ENCODE data around the gene LCP1.

The LCP1 gene

DNA sequence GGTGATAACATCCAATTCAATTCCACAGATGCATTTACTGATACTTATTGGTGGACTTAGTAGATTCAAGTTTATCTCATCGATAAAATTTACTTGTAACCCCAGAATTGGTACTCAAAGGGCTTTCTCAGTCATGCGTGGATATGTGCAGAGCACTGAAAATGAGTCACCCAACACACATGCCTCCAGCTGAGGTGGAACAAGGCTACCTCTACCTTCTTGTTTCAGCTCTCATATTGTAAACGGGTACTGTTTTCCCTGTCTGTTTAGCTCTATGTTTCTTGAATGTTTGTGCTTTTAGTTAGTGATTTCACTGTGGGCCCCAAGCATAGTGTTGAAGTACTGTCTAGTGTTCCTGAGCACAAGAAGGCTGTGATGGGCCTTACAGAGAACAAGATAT, 31.3 kb upstream of the LCP1 start:
- no peak overlapping the region for H3K27ac ChIP-seq (ENCODE audit: extremely low read depth, low read depth, low read length)
- POLR2A ChIA-PET: no interaction called here
- H3K4me1 ChIP-seq (ENCODE audit: control insufficient read depth, insufficient read depth, low read length): no peaks in the 10 kb centered on the region
- no peak overlapping the region for H3K4me3 ChIP-seq (ENCODE audit: low read depth, low read length)
- H3K9me3 ChIP-seq (ENCODE audit: control insufficient read depth, insufficient read depth, low read depth, low read length): no peaks in the 10 kb centered on the region
- CTCF ChIA-PET: no interaction called here
- no peaks in the 10 kb centered on the region for H3K36me3 ChIP-seq (ENCODE audit: control insufficient read depth in 2 of 2, insufficient read depth in 1 of 2, low read length in 2 of 2)
- TF ChIP-seq, protein P1, sequence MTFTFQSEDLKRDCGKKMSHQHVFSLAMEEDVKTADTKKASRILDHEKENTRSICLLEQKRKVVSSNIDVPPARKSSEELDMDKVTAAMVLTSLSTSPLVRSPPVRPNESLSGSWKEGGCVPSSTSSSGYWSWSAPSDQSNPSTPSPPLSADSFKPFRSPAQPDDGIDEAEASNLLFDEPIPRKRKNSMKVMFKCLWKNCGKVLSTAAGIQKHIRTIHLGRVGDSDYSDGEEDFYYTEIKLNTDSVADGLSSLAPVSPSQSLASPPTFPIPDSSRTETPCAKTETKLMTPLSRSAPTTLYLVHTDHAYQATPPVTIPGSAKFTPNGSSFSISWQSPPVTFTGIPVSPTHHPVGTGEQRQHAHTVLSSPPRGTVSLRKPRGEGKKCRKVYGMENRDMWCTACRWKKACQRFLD (tag by site-specific recombination; IDR thresholded peaks at IDR 0.05): no peak
- TF ChIP-seq ZNF600 (tag by site-specific recombination; IDR thresholded peaks at IDR 0.05) (0 out of 2 replicates have a peak, but pooled peaks have one; percentile 34), ZNF335 (tag by site-specific recombination; conservative IDR thresholded peaks at IDR 0.05) (no peak), ZNF16 (tag by site-specific recombination; IDR thresholded peaks at IDR 0.05; ENCODE audit: low read depth) (no peak)

DNA sequence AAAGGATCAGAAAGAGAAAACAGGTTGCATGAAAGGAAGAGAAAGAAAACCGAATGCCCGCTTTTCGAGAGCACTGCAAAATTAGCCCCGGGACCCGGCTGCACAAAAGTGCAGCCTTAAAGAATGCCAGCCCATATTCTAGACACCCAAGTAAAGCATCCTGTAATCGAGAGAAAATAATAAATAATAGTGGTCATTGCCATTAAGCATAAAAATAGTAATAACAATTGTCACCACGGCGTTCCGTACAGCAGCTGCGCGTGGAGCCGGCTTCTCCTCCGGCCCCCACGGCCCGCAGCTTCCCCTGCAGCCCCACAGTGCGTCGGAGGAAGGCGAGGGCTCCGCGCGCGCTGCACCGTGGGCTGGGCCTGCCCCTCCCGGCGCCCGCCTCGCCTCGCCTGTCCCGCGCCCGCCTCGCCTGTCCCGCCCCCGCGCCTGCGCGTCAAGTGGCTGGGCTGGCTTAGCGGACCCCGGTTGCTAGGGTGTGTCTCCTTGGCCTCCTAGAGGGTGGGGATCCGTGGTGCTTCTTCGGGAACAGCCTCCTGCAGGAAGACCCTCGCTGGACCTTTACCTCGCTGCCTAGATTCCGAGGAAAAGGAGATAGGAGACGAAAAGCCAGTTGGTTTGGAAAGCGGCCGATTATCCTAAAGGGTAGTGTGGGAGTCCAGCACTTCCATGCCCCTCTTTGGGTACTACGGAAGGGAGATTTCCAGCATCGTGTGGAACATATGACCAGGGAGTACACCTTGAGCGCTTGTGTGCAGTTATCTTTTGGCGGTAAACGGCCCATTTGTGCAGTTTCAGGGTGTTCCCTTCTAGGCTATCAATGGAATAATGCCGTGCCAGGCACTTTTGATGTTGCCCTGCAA, 29.7 kb upstream of the LCP1 start, which contains the start of gene LRRC63:
LRRC63 (plus strand) TSS at position 446 of the 869 bp plus-strand sequence. CDS start 1,107 bp downstream, outside the sequence.
- CTCF ChIA-PET: no interaction called here
- no peak within 1 kb of the TSS for H3K27ac ChIP-seq (ENCODE audit: extremely low read depth, low read depth, low read length)
- POLR2A ChIA-PET: no interaction called here
- peak within 1 kb of the TSS; percentile 56 for H3K4me3 ChIP-seq (ENCODE audit: low read depth, low read length)
- no peaks in the 10 kb centered on the region for H3K4me1 ChIP-seq (ENCODE audit: control insufficient read depth, insufficient read depth, low read length)
- no peaks in the 10 kb centered on the region for H3K36me3 ChIP-seq (ENCODE audit: control insufficient read depth in 2 of 2, insufficient read depth in 1 of 2, low read length in 2 of 2)
- no peaks in the 10 kb centered on the region for H3K9me3 ChIP-seq (ENCODE audit: control insufficient read depth, insufficient read depth, low read depth, low read length)
- TF ChIP-seq, protein P2, sequence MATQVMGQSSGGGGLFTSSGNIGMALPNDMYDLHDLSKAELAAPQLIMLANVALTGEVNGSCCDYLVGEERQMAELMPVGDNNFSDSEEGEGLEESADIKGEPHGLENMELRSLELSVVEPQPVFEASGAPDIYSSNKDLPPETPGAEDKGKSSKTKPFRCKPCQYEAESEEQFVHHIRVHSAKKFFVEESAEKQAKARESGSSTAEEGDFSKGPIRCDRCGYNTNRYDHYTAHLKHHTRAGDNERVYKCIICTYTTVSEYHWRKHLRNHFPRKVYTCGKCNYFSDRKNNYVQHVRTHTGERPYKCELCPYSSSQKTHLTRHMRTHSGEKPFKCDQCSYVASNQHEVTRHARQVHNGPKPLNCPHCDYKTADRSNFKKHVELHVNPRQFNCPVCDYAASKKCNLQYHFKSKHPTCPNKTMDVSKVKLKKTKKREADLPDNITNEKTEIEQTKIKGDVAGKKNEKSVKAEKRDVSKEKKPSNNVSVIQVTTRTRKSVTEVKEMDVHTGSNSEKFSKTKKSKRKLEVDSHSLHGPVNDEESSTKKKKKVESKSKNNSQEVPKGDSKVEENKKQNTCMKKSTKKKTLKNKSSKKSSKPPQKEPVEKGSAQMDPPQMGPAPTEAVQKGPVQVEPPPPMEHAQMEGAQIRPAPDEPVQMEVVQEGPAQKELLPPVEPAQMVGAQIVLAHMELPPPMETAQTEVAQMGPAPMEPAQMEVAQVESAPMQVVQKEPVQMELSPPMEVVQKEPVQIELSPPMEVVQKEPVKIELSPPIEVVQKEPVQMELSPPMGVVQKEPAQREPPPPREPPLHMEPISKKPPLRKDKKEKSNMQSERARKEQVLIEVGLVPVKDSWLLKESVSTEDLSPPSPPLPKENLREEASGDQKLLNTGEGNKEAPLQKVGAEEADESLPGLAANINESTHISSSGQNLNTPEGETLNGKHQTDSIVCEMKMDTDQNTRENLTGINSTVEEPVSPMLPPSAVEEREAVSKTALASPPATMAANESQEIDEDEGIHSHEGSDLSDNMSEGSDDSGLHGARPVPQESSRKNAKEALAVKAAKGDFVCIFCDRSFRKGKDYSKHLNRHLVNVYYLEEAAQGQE (tag by site-specific recombination; IDR thresholded peaks at IDR 0.05): peak; percentile 74; the same call in 1 of the 2 replicates
- TF ChIP-seq ZNF157 (tag by site-specific recombination; IDR thresholded peaks at IDR 0.05): no peak
- TF ChIP-seq ZNF341 (tag by site-specific recombination; IDR thresholded peaks at IDR 0.05; ENCODE audit: low read depth): peak; percentile 95
- TF ChIP-seq, protein P3, sequence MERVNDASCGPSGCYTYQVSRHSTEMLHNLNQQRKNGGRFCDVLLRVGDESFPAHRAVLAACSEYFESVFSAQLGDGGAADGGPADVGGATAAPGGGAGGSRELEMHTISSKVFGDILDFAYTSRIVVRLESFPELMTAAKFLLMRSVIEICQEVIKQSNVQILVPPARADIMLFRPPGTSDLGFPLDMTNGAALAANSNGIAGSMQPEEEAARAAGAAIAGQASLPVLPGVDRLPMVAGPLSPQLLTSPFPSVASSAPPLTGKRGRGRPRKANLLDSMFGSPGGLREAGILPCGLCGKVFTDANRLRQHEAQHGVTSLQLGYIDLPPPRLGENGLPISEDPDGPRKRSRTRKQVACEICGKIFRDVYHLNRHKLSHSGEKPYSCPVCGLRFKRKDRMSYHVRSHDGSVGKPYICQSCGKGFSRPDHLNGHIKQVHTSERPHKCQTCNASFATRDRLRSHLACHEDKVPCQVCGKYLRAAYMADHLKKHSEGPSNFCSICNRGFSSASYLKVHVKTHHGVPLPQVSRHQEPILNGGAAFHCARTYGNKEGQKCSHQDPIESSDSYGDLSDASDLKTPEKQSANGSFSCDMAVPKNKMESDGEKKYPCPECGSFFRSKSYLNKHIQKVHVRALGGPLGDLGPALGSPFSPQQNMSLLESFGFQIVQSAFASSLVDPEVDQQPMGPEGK (tag by site-specific recombination; IDR thresholded peaks at IDR 0.05): peak; percentile 76
- 0 out of 2 replicates have a peak, but pooled peaks have one; percentile 17 for TF ChIP-seq ZFP69B (tag by site-specific recombination; IDR thresholded peaks at IDR 0.05)
- peak; percentile 88; the same call in 1 of the 2 replicates for TF ChIP-seq ZNF600 (tag by site-specific recombination; IDR thresholded peaks at IDR 0.05)
- no peak for TF ChIP-seq ZNF747 (tag by site-specific recombination; IDR thresholded peaks at IDR 0.05)
- TF ChIP-seq ZNF37A (tag by site-specific recombination; IDR thresholded peaks at IDR 0.05): 0 out of 2 replicates have a peak, but pooled peaks have one; percentile 49
- no peak for TF ChIP-seq ZFP41 (tag by site-specific recombination; IDR thresholded peaks at IDR 0.05; ENCODE audit: borderline replicate concordance)
- TF ChIP-seq ZNF561 (tag by site-specific recombination; IDR thresholded peaks at IDR 0.05; ENCODE audit: borderline replicate concordance): peak; percentile 70; the same call in 1 of the 2 replicates
- 0 out of 2 replicates have a peak, but pooled peaks have one; percentile 37 for TF ChIP-seq ZEB2 (tag by site-specific recombination; IDR thresholded peaks at IDR 0.05)
- TF ChIP-seq, protein P4, sequence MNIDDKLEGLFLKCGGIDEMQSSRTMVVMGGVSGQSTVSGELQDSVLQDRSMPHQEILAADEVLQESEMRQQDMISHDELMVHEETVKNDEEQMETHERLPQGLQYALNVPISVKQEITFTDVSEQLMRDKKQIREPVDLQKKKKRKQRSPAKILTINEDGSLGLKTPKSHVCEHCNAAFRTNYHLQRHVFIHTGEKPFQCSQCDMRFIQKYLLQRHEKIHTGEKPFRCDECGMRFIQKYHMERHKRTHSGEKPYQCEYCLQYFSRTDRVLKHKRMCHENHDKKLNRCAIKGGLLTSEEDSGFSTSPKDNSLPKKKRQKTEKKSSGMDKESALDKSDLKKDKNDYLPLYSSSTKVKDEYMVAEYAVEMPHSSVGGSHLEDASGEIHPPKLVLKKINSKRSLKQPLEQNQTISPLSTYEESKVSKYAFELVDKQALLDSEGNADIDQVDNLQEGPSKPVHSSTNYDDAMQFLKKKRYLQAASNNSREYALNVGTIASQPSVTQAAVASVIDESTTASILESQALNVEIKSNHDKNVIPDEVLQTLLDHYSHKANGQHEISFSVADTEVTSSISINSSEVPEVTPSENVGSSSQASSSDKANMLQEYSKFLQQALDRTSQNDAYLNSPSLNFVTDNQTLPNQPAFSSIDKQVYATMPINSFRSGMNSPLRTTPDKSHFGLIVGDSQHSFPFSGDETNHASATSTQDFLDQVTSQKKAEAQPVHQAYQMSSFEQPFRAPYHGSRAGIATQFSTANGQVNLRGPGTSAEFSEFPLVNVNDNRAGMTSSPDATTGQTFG (tag by site-specific recombination; IDR thresholded peaks at IDR 0.05; ENCODE audit: borderline replicate concordance): no peak
- TF ChIP-seq ZSCAN23 (tag by site-specific recombination; IDR thresholded peaks at IDR 0.05): no peak
- TF ChIP-seq KLF7 (tag by site-specific recombination; IDR thresholded peaks at IDR 0.05; ENCODE audit: borderline replicate concordance): peak; percentile 63; the same call in 1 of the 2 replicates
- TF ChIP-seq ZFHX2 (tag by site-specific recombination; conservative IDR thresholded peaks at IDR 0.05): peak; percentile 79
- no peak for TF ChIP-seq RBAK (tag by site-specific recombination; IDR thresholded peaks at IDR 0.05)
- 0 out of 2 replicates have a peak, but pooled peaks have one; percentile 56 for TF ChIP-seq ZNF596 (tag by site-specific recombination; IDR thresholded peaks at IDR 0.05)
- TF ChIP-seq EGR2 (tag by site-specific recombination; IDR thresholded peaks at IDR 0.05; ENCODE audit: low read depth): peak; percentile 31
